Colon (tissue), 2 donors: ENCODE data around the gene LAMC3.
"Not testable (repeated sequence)": the region's sequence is repeated elsewhere in the genome, so short reads cannot be mapped to it uniquely, and the experiment has no call there.

Experiments used
- FAIRE-seq: peaks from 2 replicates; lab custom pipeline; 2012; peaks lifted over from hg19 to GRCh38; lab: Jason Lieb, UNC
- donor health status: control.
- donor health status: control.

LAMC3 gene

GRCh38 chr9:131029574-131029952 lies 20.6 kb downstream of the LAMC3 start:
- FAIRE-seq = no peak

DNA sequence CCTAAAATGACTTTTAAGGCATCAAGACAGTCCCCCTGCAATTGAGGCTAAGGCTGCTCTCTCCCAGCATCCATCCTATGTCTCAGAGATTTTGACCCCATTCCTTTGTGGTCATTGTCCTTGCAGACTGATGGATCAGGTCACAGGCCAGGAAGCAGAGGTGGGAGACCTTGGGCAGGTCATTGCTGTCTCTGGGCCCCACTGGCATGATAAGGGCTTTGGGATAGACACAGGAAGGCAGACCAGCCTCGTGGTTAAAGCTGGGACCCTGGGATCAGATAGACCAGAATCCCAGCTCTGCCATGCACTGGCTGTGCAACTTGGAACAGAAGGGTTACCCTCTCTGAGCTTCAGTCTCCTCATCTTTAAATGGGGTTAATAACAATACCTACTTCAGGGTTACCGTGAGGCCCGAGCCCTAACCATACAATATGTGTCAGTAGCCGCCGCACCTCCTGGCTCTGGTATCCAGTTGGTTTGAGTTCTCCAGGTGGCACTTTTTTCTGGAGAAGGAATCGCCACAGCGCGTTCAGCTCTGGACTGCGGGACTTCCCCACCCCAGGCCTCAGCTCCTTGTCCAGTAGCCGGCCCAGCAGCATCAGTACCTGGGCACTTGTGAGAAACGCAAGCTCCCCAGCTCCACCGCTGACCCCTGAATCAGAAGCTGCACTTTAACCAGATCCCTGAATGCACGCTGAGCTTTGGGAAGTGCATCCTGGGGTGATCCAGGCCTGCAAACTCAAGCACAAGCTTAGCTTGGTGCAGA lies 21.4 kb downstream of the LAMC3 start:
- FAIRE-seq = no peak

DNA sequence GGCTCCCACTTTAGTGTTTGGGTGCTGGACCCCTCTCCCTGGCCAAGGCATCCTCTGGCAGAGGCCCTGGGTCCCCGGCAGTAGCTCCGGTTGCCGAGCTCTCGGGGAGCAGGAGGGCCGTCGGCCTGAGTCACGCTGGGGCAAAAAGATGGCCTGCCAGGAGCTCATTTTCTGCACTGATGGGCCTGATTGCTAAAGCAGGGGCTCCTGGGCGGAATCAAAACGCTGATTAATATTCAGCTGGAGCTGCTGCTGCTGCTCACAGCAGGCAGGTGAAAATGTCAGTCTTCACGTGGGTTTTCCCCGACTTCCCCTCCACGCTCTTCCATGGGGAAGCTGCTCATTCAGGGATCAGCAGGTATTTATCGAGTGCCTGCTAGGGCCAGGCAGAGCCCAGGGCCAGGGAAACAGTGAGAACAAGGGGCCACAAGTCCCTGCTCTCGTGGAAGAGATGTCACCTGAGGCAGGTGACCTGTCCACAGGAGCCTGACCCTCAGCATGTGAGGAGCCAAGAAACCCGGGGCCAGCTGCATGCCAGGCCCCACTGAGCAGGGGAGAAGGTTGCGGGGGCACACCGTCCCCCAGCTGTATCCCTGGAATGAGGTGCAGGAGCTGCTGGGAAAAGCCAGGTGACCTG lies 22.1 kb downstream of the LAMC3 start:
- no peak for FAIRE-seq

DNA sequence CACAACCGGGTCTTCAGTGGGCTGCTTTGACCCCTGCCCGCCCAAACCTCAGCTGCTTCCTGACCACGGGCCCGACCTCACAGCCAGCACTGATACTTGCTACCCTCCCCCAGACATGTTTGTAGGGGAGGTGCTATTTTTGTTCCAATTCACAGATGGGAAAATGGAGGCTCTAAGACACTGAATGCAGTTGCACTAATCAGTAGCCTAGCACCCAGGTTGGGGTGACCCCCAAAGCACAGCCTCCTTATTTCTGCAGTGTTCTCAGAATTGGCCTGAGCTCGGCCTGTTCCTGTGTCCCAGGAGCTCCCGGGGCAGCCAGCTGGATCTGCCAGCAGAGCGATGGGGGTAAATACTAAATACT lies 22.6 kb downstream of the LAMC3 start:
- FAIRE-seq = no peak

DNA sequence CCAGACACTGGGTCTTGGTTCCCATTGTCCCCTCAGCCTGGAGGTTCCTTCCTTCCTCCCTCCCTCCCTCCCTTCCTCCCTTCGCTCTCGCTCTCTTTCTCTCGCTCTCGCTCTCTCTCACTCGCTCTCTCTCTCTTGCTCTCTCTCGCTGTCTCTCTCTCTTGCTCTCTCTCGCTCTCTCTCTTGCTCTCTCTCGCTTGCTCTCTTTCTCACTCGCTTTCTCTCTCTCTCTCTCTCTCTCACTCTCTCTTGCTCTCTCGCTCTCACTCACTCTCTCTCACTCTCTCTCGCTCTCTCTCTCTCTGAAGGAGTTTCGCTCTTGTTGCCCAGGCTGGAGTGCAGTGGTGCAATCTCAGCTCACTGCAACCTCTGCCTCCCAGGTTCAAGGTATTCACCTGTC lies 23.4 kb downstream of the LAMC3 start:
- FAIRE-seq = no peak

GRCh38 chr9:131033269-131034224 lies 24.6 kb downstream of the LAMC3 start:
- FAIRE-seq = no peak

DNA sequence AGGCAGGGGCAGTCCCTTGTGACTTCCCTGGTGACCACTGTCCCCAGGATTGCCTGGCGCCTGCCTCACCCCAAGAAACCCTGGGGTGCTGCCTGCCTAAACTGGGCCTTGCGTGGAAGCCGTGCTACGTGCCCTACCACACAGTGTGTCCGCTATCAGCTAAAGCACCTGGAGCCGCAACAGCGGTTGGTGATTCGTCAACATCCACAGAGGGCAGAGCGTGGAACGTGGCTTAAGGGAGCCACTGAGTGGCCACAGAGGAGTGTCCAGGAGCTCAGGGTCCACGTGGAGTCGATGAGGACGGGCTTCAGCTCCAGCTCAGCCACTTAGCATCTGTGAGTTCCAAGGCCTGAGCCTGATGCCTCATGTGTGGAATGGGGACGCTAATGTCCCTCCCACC lies 25.3 kb downstream of the LAMC3 start:
- FAIRE-seq = no peak

DNA sequence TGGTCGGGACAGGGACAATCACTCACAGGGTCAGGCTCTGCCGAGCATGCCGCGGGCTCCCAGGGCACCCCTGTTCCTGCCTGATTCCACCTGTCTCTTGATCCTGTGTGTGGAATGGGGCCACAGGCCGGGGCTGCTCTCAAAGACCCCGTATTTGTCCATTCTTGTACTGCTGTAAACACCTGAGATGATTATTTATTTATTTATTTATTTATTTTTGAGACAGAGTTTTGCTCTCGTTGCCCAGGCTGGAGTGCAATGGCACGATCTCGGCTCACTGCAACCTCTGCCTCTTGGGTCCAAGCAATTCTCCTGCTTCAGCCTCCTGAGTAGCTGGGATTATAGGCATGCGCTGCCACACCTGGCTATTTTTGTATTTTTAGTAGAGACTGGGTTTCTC lies 25.8 kb downstream of the LAMC3 start:
- FAIRE-seq = not testable (repeated sequence)

DNA sequence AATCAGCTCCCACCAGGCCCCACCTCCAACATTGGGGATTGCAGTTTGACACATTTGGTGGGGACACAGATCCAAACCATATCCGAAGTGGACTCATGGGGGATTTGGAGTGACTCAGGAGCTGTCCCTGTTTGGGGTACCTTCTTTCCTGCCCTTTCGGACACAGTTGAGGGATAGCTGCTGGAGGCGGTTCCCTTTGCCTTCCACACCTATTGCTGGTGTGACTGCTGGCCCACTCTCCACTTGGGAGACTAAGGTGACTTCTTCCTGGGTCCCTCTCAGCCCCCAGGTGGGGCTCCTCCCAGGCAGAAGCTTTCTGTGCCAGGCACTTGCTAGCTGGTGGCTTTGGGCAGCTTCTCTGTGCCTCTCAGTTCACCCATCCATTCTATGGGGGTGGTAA lies 26.6 kb downstream of the LAMC3 start:
- no peak for FAIRE-seq

GRCh38 chr9:131036071-131036470 lies 27.1 kb downstream of the LAMC3 start:
- no peak for FAIRE-seq

DNA sequence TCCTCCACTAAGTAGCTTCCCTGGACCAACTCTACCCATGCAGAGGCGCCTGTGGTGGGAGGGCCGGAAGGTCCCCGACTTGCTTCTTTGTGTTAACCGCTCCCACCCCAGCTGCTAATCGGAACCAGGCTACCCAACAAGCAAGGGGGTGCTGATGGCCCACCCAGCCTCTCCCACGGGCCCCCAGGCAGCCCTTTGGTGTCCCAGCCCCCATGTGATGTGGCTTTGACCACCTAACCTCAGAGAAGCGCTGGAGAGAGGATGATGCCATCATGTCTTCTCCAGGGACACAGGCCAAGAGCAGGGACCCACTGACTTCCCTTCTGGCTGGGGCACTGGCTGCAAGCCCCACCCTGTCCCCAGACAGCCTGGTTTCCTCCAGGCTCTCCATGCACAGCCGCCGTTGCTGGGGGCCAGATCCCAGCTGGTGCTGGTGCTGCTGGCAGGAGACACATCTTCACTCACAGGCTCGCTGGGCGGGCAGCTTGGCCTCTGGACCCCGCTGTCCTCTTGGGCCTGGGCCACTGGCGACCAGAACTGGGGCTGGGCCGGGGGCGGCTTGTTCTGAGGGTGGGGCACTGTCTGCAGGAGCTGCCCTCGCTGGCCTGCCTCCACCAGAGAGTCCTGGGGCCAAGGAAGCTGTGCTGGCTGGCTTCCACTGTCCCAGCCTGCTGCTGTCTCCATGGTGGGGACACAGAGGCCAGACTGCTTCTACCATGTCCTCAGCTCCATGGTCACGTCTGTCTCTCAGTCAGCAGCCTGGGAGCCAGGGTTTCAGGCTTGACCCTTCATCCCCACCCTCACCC lies 27.8 kb downstream of the LAMC3 start:
- FAIRE-seq = no peak

DNA sequence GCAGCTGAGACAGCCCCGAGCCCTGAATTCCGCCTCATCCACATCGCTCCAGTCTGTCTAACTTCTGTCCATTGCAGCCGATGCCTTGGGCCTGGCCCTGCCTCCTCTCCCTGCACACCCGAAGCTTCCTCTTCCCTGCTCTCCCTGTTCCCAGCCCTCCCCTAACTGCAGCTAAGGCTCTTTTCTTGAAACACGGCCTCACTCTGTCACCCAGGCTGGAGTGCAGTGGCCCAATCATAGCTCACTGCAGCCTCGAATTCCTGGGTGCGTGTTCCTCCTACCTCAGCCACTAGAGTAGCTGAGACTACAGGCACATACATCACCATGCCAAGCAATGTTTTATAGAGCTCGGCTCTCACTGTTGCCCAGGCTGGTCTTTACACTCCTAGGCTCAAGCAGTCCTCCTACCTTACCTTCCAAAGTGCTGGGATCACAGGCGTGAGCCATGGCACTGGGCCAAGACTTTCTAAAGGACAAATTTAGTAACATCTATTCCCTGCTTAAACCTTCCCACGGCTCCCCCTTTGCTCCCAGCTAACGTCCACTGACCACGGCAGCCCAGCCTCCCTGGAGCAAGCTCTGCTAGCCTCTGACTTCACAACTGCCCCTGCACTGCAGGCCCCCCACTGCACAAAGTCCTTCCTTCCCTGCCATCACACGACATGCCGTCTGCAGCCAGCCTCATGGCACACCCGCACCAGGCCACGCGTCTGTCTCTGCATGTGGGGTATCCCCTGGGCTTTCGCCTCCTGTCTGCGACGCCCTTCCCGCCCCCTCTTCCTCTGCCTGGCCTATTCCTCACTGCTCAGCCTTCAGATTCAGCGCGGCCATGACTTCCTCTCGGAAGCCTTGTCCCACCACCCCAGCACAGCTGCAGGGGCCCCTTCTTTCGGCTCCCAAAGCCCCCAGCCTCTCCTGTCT lies 28.6 kb downstream of the LAMC3 start:
- no peak for FAIRE-seq

- FAIRE-seq = no peak
These were observed 29.5 kb downstream of the LAMC3 start for GRCh38 chr9:131038256-131039128.

- FAIRE-seq = no peak
These were observed 30.4 kb downstream of the LAMC3 start for GRCh38 chr9:131039129-131039954.

DNA sequence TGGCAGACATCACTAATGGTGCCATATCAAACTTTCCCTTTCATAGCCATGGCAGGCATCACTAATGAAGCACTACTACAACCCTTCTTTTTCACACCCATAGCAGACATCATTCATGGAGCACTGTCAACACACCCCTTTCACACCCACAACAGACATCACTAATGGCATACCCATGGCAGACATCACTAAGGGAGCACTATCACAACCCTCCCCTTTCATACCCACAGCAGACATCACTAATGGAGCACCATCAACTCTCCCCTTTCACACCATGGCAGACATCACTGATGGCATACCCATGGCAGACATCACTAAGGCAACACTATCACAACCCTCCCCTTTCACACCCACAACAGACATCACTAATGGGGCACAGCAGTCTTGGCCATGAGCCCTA lies 33.7 kb downstream of the LAMC3 start:
- no peak for FAIRE-seq

GRCh38 chr9:131043087-131043486 lies 34.1 kb downstream of the LAMC3 start:
- FAIRE-seq = no peak

GRCh38 chr9:131043646-131044045 lies 34.7 kb downstream of the LAMC3 start:
- no peak for FAIRE-seq

- no peak for FAIRE-seq
These were observed 36.5 kb downstream of the LAMC3 start for GRCh38 chr9:131045300-131046092.
